GM19372 (cell line): ENCODE results near the gene ZNF883.

Source experiments
- ATAC-seq: cut with Tn5 transposase; IDR thresholded peaks from one replicate; pipeline ENCODE4 v1.9.1; 2021; ENCODE audit warnings: mild to moderate bottlenecking, low read depth, moderate library complexity; ENCODE audit not compliant: unreplicated experiment

The ZNF883 gene

DNA sequence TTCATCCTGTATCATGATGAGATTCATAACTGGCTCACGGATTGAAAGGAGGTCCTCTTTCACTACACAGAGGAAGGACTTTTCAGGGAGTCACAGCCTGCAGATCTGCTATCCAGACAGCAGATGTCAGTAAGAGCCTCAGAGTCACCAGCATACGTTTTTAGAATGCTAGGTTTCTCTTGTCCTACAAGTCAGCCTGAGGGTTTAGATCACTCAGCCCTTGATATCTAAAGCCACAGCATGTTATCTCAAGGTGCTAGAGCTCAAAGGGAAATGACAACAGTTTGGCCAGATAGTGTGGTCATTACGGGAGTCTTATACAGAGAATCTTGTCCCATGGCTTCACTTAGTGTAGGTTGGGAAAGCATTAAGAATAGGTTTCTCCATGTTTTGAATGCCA, 90.4 kb downstream of the ZNF883 start:
- no peak for ATAC-seq

DNA sequence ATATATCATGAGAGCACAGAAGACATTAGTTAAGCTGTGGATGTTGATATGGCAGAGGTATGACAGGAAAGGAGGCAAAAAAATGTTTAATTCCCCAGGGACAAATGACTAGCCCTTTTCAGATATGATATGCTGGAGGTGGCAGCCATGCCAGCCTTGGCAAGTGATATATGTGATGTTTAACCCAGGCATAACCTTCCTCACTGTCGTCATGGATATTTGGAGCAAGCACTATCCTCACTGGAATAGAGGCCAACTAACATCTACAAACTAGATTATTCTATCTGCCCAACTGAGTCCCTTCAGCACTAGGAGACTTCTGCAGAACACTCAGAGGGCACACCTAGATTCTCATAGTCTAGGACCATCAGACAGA, 94.0 kb downstream of the ZNF883 start:
- no peak for ATAC-seq

DNA sequence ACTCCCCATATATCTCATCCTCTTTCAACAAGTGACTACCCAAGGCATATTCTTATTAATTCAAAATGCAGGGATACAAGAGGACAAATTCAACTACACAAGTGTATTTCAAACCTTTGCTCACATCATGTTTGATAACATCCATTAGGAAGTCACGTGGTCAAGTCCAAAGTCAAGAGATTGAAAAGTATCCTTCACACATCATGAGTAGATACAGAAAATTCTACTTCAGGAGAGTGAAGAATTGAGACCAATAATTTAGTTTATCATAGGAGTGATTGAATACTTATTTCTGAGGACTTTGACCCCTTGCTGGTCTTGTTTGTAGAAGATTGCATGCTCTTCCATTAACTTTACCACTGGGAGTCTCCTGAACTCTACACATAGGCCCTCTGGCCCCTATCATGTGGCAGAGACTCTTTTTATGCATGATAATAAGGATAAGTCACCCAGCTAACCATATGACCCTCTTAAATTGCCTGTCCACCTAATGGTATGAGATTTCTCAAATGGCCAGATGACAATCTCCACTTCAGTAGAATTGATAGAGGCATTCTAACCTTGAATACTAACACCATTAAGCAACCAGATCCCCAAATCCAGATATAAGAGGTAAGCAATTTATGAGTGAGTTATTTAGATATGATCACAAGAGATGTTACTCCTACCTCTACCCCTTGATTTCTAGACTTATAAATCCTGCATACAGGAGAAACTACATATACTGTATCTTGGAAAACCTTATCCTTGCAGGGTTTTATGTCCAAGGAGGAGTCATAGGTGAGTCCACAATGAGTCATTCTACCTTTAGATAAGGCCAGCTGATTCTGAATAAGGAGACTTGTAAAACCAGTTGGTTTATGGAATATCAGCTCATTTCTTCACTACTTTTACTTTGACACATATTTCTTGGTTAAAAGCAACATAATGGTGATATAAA, 94.7 kb downstream of the ZNF883 start:
- no peak for ATAC-seq

DNA sequence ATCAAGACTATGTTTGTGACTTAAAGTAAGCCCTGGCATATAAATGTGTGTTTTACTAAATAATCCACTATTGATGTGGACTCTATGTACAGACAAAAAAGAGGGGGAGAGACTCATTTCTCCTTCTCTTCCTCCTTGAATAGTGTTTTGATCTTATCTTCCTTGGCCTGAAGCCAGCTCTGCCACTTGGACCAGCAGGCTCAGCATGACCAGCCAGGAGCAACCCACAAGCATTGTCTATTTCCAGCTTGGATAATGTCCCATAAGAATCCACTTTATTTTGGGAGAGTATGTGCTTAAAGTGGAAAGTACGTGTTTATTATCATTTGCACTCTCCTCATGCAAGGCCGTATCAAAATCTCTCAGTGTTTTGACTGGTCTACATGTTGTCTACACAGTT, 97.5 kb downstream of the ZNF883 start:
- no peak for ATAC-seq

DNA sequence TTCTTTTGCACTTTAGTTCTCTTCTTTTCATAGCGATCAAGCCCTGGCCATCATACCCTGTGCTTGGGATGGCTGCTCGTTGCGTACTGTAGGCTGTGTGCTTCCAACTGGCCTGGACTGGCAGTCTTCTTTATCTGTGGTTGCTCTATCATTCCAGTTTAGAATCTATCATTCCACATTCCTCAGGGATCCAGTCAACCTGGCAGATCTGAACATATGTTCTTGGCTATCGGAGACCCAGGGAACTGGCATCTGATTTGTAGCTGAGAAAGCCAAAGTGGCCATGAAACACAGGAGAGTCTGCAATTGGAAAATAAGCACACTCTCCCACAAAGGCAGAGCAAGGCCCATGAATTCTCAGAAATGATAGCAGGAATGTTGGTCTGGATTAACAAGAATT, 98.7 kb downstream of the ZNF883 start:
- ATAC-seq, result no peak

DNA sequence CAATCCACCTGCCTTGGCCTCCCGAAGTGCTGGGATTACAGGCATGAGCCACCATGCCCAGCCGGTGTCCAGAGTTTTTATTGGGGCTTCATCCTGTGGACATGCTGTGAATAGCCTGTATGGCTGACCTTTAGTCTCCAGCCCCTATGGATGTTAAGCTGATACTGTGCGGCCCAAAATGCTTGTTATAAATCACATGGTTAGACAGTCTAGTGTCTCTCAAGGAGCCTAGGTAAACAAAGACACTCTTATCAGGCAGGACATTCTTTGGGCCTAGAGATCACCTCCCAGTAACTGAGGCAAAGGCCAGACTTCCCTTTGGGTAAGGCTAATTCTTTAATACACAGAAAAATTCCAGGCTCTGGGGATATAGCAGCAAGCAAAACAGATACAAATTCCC, 99.4 kb downstream of the ZNF883 start:
- ATAC-seq, result no peak

DNA sequence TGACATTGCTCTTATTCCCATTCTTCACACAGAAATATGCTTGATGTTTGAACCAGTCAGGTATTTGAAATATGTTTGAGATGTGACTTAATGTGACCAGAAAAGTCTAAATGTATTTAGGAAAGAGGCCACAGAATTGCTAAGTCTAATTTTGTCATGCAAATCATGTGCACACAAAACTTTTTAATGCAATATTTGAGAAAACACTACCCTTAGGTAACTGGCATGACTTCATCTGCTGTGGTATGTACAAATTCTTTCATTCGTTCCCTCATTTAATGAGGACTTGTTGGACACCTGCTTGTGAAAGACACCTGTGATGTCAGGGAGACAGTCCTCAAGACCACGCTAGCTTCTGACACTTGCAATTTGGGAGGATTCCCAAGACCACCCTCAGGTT, 100.3 kb downstream of the ZNF883 start:
- ATAC-seq, result no peak
